ENCODE results near the gene PGLYRP1. TPM values are rescaled to one million over a fixed set of nuclear protein-coding genes. Genes with fewer than 3 reads are reported as not detected.

PGLYRP1 gene
- total and polyA plus RNA-seq, 2 of the 4 experiments (the other 2 are of a cell fraction): not detected

- Histone ChIP-seq H4K91ac (ENCODE audit: insufficient read depth, low read depth, low read length) (no peak overlapping the region), H2BK5ac (ENCODE audit: low read depth, low read length, poor library complexity, severe bottlenecking) (no peak overlapping the region), H4K5ac (ENCODE audit: low read depth, low read length) (no peak overlapping the region), H2AK9ac (replicated peaks; ENCODE audit: low read depth, low read length, poor library complexity) (peak overlapping the region; percentile 19), H3K4me2 (ENCODE audit: low read depth, low read length) (no peak overlapping the region), H2BK120ac (ENCODE audit: low read depth, low read length) (no peak overlapping the region), H2BK15ac (ENCODE audit: low read depth, low read length) (no peak overlapping the region), H4K20me1 (ENCODE audit: insufficient read depth, low read length) (no peaks in the 10 kb centered on the region), H3K27me3 (ENCODE audit: control insufficient read depth, insufficient read depth, low read length) (peaks cover 63% of the 10 kb centered on the region), H3K27ac (ENCODE audit: insufficient read depth, low read length) (no peak overlapping the region), H3K9me3 (ENCODE audit: control insufficient read depth, insufficient read depth, low read length) (peaks cover 4% of the 10 kb centered on the region; the same call in 1 of the 2 replicates), H4K8ac (ENCODE audit: low read depth in 2 of 2, low read length in 2 of 2) (no peak overlapping the region), H3K4me3 (ENCODE audit: insufficient read depth, low read depth, low read length) (no peak overlapping the region), H3K4ac (ENCODE audit: low read depth, low read length) (no peak overlapping the region), H2AK5ac (ENCODE audit: low read depth, low read length) (no peak overlapping the region), H3K9ac (ENCODE audit: low read depth, low read length) (no peak overlapping the region), H2BK20ac (ENCODE audit: low read depth, low read length) (no peak overlapping the region), H3K23ac (ENCODE audit: low read depth, low read length) (no peak overlapping the region), H3K56ac (ENCODE audit: extremely low read depth, insufficient read depth, low read length) (no peak overlapping the region), H3K9me1 (ENCODE audit: insufficient read depth, low read length) (0 out of 2 replicates have a peak, but pooled peaks cover 2% of the 10 kb centered on the region), H3K14ac (replicated peaks; ENCODE audit: low read depth, low read length) (no peak overlapping the region), H3K36me3 (ENCODE audit: control insufficient read depth, insufficient read depth, low read length) (no peaks in the 10 kb centered on the region), H3K79me1 (ENCODE audit: low read depth in 1 of 2, low read length in 2 of 2) (no peaks in the 10 kb centered on the region), H3K4me1 (ENCODE audit: control insufficient read depth, insufficient read depth, low read length) (no peaks in the 10 kb centered on the region), H2AFZ (replicated peaks; ENCODE audit: low read length, poor library complexity) (no peak overlapping the region), H3K18ac (ENCODE audit: low read depth, low read length) (no peak overlapping the region)
- intact Hi-C loops (cut with micrococcal nuclease) (no loop called here), in situ Hi-C loops (cut with MboI; ENCODE audit: low sequenced_read_pairs) (no loop called here), dilution Hi-C loops (cut with HindIII; ENCODE audit: low sequenced_read_pairs, unreplicated experiment) (no loop called here)
- CTCF ChIA-PET: no interaction called here
- no peak for TF ChIP-seq ELK1 (IDR thresholded peaks at IDR 0.05; ENCODE audit: borderline replicate concordance, low read depth, low read length)
- TF ChIP-seq RAD21 (IDR thresholded peaks at IDR 0.05; ENCODE audit: low read length): no peak
- no peak for TF ChIP-seq RCOR1 (IDR thresholded peaks at IDR 0.05; ENCODE audit: insufficient replicate concordance, low read length)
- TF ChIP-seq MAFK (IDR thresholded peaks at IDR 0.05; ENCODE audit: low read depth, low read length): no peak
- no peak for TF ChIP-seq SMC3 (IDR thresholded peaks at IDR 0.05; ENCODE audit: low read depth, low read length)
- TF ChIP-seq MXI1 (IDR thresholded peaks at IDR 0.05; ENCODE audit: borderline replicate concordance, low read depth, low read length): no peak
- no peak for TF ChIP-seq CTCF (conservative IDR thresholded peaks at IDR 0.05; ENCODE audit: low read depth, low read length)
- no peak for TF ChIP-seq NFE2L2 (IDR thresholded peaks at IDR 0.05; ENCODE audit: low read depth, low read length)
- no peak for TF ChIP-seq BHLHE40 (IDR thresholded peaks at IDR 0.05; ENCODE audit: low read depth, low read length)
- no peak for TF ChIP-seq RFX5 (IDR thresholded peaks at IDR 0.05; ENCODE audit: low read depth, low read length)
- no peak for TF ChIP-seq FOS (IDR thresholded peaks at IDR 0.05; ENCODE audit: low read depth, low read length)
- TF ChIP-seq CEBPB (IDR thresholded peaks at IDR 0.05; ENCODE audit: low read depth, low read length): no peak
- no peak for TF ChIP-seq POLR2A (IDR thresholded peaks at IDR 0.05; ENCODE audit: low read depth, low read length)
- TF ChIP-seq MAZ (IDR thresholded peaks at IDR 0.05; ENCODE audit: borderline replicate concordance, low read depth, low read length): no peak
- TF ChIP-seq CHD1 (IDR thresholded peaks at IDR 0.05; ENCODE audit: low read depth, low read length): no peak
- no peak for TF ChIP-seq USF2 (IDR thresholded peaks at IDR 0.05; ENCODE audit: low read depth, low read length)
- ATAC-seq (ENCODE audit: low read depth) (no peak), DNase-seq (no peak)
- POLR2A ChIA-PET (ENCODE audit: unreplicated experiment): no interaction called here
- BruUV-seq (replicated peaks): no TSS peak
- 80% methylated on average over 1 of the region's 11 CpGs; no CpG with 5 or more reads in 1 of the 2 experiments for WGBS, 2 experiments (ENCODE audit: extremely low coverage in 2 of 2, insufficient read length in 1 of 2)
These were observed 47.4 kb downstream of the PGLYRP1 start for GRCh38 chr19:45975306-45976070.
